Colonic mucosa (tissue), 4 donors: ENCODE measurements around the gene ARHGEF40. TPM values are rescaled to one million over a fixed set of nuclear protein-coding genes. Genes with fewer than 3 reads are reported as not detected.

Source experiments
- DNase-seq: peaks from one replicate; pipeline ENCODE4 v3.0.0-alpha.2; 2020
- H3K27ac ChIP-seq: fragments of 200-600 bp; one replicate; pipeline ENCODE4 v1.8.0; 2021
- H3K27me3 ChIP-seq: fragments of 200-600 bp; one replicate; pipeline ENCODE4 v1.8.0; 2021
- H3K36me3 ChIP-seq: fragments of 200-600 bp; one replicate; pipeline ENCODE4 v1.8.0; 2021
- H3K4me1 ChIP-seq: fragments of 200-600 bp; one replicate; pipeline ENCODE4 v1.8.0; 2021; ENCODE audit warnings: mild to moderate bottlenecking
- H3K4me3 ChIP-seq: fragments of 200-600 bp; one replicate; pipeline ENCODE4 v1.8.0; 2021
- H3K9ac ChIP-seq, 2 donors: one replicate each; pipeline ENCODE4 v1.7.0; 2013; ENCODE audit warnings: control low read depth in 2 of 2, low read depth in 2 of 2, low read length in 2 of 2
- H3K9me3 ChIP-seq: fragments of 200-600 bp; one replicate; pipeline ENCODE4 v1.8.0; 2021
- intact Hi-C: fragments of 100-400 bp; cut with DNase I; formaldehyde crosslinking; loops from one replicate; pipeline ENCODE4 v1.14.1; 2022
- total RNA-seq, 2 donors: library from RNA; stranded (reverse); fragmentation: NEBNext Ultra II Directional in 1 of 2; extraction: Animal tissue kit (Norgen Biotek cat#: 25700) in 1 of 2; gene quantifications; one replicate each; pipeline ENCODE4 v1.2.1, GENCODE V29; 2021
- TF ChIP-seq, protein P1 (sequence below): fragments of 200-600 bp; IDR thresholded peaks from one replicate; pipeline ENCODE4 v1.8.0; 2022; ENCODE audit warnings: antibody characterized with exemption, mild to moderate bottlenecking
- donor health status: healthy.
- donor health status: DM: no; HTN: no; CAD: no.
- donor health status: DM: no; HTN: no; CAD: no.

Gene ARHGEF40
- total RNA-seq, 2 donors from 2014 or later = 49.5 to 66.9 TPM

DNA sequence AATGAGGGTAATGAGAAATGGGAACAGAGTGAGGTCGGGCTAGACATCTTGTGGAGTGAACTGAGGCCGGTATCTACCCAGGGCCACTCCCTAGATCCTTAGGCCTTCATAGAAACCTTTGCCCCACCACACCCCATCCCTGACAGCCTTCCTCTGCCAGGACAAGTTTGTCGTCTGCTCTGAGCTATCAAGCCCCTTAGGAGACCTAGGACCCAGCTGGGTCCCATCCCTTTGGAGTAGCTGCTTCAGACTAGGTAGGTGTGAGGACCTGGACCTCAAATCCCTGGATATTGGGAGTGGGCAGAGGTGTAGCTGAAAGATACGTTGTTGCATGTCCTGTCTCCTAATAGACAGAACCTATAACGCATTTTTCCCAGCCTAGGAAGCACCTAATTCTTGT, 30.8 kb downstream of the ARHGEF40 start, which contains the start of gene TMEM253:
TMEM253 (plus strand) TSS at position 136 of the 400 bp plus-strand sequence. CDS start 278 bp downstream, outside the sequence.
- Histone ChIP-seq H3K27me3 (no peaks in the 10 kb centered on the region), H3K27ac (peak within 1 kb of the TSS; percentile 99), H3K36me3 (no peaks in the 10 kb centered on the region), H3K4me3 (peak within 1 kb of the TSS; percentile 13), H3K4me1 (peaks cover 18% of the 10 kb centered on the region), H3K9ac (peak within 1 kb of the TSS; percentile 38 to 88), H3K9me3 (no peaks in the 10 kb centered on the region)
- peak; percentile 89 for DNase-seq
- intact Hi-C loops = no loop called here
- TF ChIP-seq, protein P1, sequence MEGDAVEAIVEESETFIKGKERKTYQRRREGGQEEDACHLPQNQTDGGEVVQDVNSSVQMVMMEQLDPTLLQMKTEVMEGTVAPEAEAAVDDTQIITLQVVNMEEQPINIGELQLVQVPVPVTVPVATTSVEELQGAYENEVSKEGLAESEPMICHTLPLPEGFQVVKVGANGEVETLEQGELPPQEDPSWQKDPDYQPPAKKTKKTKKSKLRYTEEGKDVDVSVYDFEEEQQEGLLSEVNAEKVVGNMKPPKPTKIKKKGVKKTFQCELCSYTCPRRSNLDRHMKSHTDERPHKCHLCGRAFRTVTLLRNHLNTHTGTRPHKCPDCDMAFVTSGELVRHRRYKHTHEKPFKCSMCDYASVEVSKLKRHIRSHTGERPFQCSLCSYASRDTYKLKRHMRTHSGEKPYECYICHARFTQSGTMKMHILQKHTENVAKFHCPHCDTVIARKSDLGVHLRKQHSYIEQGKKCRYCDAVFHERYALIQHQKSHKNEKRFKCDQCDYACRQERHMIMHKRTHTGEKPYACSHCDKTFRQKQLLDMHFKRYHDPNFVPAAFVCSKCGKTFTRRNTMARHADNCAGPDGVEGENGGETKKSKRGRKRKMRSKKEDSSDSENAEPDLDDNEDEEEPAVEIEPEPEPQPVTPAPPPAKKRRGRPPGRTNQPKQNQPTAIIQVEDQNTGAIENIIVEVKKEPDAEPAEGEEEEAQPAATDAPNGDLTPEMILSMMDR = no peak

DNA sequence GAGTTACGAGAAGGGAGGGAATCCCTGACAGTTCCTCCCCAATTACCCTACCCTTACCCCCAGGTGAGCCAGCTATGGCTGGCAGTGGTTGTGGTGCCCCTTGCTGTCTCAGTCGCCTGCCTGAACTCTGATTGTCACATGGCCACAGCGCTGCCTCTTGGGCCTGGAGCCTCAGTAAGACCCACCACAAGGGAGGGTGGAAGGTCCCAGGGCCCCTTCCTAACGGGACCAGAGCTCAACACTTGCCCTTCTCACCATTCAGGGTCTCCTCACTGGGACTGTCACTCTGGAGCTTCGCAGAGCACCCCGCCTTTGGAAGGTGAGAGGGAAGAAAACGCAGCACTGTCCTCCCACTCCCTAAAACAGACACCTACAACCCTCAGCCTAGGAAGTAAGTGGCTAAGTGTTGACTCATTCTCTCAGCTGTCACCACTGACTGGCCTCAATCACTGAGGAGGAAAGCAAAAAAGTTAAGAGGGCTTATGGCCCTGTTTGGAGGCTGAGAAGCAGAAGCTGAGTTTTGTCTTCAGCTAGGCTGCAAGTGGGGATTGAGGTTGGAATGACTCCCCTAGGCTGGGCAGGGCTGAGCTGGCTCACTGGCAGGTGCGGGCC, 31.8 kb downstream of the ARHGEF40 start:
- intact Hi-C loops = no loop called here
- Histone ChIP-seq H3K4me1 (peaks cover 18% of the 10 kb centered on the region), H3K27ac (peak overlapping the region; percentile 99), H3K36me3 (no peaks in the 10 kb centered on the region), H3K4me3 (no peak overlapping the region), H3K27me3 (no peaks in the 10 kb centered on the region), H3K9ac (peak overlapping the region in 1 of 2 donors; percentile 82), H3K9me3 (no peaks in the 10 kb centered on the region)
- no peak for DNase-seq
- TF ChIP-seq, protein P1 = no peak

DNA sequence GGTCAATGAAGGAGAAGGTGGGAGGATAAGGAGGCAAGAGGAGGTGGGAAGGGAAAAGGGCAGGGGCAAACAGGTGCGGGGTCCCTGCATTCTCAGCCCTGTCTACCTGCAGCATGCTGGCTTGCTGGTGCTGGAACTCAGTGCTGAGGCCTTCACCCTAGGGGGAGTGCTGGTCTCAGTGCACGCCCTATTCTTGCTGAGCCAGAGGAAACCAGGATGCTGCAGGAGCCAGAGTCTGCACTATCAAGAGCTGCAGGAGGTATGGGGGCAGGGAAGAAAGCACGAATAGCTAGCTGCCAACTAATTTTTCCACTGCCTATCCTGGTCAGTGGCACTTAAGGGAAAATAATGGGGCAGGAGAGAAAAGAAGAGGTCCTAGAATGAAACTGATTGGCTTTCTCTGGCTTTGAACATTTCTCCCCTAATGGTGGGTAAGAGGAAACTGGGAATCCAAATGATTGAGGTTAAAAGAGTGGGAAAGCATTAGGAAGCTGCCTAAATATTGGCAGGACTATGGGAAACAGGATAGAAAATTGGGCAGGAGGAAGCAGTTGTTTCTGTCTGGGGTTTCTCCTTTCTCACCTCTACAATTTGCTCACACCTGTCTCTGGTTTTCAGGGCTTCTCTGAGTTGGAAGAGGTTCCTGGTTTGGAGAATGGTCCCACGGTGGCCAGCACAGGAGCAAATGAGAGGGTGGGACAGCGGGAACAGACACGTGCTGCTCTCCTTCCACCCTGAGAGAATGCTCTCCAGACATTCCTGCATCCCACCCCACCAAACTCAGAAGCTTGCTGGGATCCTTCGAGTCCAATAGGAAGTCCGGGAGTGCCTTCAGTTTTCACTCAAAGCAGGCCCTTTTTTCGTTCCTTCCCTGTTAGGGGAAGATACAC, 32.7 kb downstream of the ARHGEF40 start:
- peak overlapping the region; percentile 19 to 82 for H3K9ac ChIP-seq
- intact Hi-C loops = no loop called here
- peak overlapping the region; percentile 99 for H3K27ac ChIP-seq
- peaks cover 22% of the 10 kb centered on the region for H3K4me1 ChIP-seq
- no peaks in the 10 kb centered on the region for H3K36me3 ChIP-seq
- no peaks in the 10 kb centered on the region for H3K27me3 ChIP-seq
- peak; percentile 72 for DNase-seq
- TF ChIP-seq, protein P1 = no peak
- no peaks in the 10 kb centered on the region for H3K9me3 ChIP-seq
- H3K4me3 ChIP-seq = peak overlapping the region; percentile 62

DNA sequence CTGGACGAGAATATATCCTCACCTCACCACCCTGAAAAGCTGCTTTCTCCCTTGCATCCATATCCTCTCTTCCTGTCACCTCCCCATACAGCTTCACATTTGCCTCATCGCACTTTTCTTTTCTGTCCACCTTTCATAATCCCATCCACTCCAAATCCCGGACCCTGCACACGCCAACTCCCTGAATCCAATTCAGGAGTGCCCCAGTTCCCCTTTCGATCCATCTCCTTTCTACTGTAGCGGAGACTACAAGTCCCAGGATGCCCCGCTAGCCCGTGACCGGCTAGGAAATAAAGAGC, 33.3 kb downstream of the ARHGEF40 start:
- peaks cover 22% of the 10 kb centered on the region for H3K4me1 ChIP-seq
- intact Hi-C loops = no loop called here
- H3K36me3 ChIP-seq = no peaks in the 10 kb centered on the region
- H3K27me3 ChIP-seq = no peaks in the 10 kb centered on the region
- peak overlapping the region; percentile 19 to 82 for H3K9ac ChIP-seq
- no peak for DNase-seq
- peak overlapping the region; percentile 62 for H3K4me3 ChIP-seq
- no peaks in the 10 kb centered on the region for H3K9me3 ChIP-seq
- H3K27ac ChIP-seq = peak overlapping the region; percentile 99
- TF ChIP-seq, protein P1 = no peak

DNA sequence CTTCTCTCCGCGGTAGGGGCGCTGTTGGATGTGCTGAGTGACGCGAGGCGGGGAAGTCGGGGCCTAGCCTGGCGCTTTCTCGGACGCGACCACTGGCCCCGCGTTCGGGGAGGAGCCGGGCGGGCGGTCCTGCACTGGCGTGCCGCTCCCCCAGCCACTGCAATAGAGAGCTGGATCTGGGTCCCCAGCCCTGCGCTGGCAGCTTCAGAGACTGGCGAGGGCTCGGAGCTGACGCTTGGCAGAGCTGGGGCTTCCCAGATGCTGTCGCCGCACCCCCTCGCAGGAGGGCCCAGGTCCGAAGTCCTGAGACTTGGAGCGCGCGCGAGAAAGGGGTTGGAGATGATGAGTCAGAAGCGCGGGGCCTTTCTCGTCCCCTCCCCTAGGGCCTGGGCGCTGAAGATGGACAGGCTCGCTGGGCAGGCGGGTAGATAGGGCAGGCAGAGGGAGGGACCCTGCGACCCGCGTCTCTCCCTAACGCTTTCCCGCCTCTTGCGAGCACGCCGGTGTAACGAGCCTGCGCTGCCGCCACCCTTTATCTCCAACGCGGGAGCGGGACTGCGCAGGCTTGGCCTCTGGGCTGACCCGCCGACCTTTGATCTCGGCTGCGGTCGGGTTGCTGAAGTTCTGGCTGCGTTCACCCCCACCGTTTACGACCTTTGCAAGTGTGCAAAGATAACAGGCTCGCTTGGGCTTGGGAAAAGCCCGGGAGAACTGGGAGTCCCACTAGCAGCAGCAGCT, 33.8 kb downstream of the ARHGEF40 start:
- H3K9ac ChIP-seq = peak overlapping the region; percentile 82 to 90
- H3K4me1 ChIP-seq = peaks cover 21% of the 10 kb centered on the region
- peak overlapping the region; percentile 99 for H3K27ac ChIP-seq
- peak overlapping the region; percentile 62 for H3K4me3 ChIP-seq
- H3K36me3 ChIP-seq = no peaks in the 10 kb centered on the region
- no peaks in the 10 kb centered on the region for H3K27me3 ChIP-seq
- TF ChIP-seq, protein P1 = peak; percentile 73
- peak; percentile 96 for DNase-seq
- H3K9me3 ChIP-seq = no peaks in the 10 kb centered on the region
- intact Hi-C loops = no loop called here
